ENCODE data around the gene COL27A1. TPM values are rescaled to one million over a fixed set of nuclear protein-coding genes. Genes with fewer than 3 reads are reported as not detected.

Gene COL27A1
- total and polyA plus RNA-seq, 2 experiments from 2014 or later = 44.6 to 47.0 TPM

DNA sequence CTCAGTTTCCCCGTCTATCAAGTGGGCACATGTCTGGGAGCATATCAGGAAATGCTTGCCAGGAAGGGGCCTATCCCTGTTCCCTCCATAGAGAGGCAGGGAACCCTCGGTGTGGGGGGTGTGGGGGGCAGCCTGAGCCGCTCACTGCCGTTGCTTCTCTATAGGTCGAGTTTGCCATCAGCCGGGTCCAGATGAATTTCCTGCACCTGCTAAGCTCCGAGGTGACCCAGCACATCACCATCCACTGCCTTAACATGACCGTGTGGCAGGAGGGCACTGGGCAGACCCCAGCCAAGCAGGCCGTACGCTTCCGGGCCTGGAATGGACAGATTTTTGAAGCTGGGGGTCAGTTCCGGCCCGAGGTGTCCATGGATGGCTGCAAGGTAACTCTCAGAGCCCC is 153.8 kb downstream of the COL27A1 start:
- no peak overlapping the region for H3K4me2 ChIP-seq
- H3K4me1 ChIP-seq (ENCODE audit: insufficient read depth) = no peaks in the 10 kb centered on the region
- WGBS (ENCODE audit: low lambda C conversion rate, missing lambda C conversion rate) = 96% methylated on average over 13 of the region's 13 CpGs
- H2AFZ ChIP-seq = no peak overlapping the region
- H4K20me1 ChIP-seq (ENCODE audit: insufficient read depth, poor library complexity, severe bottlenecking) = no peaks in the 10 kb centered on the region
- H3K4me3 ChIP-seq = no peak overlapping the region
- no peak overlapping the region for H3K27ac ChIP-seq
- H3K9me2 ChIP-seq (replicated peaks; ENCODE audit: insufficient read depth) = no peaks in the 10 kb centered on the region
- H3K27me3 ChIP-seq = no peaks in the 10 kb centered on the region
- H3K36me3 ChIP-seq (replicated peaks; ENCODE audit: insufficient read depth, low read depth) = no peaks in the 10 kb centered on the region
- TF ChIP-seq EZH2phosphoT487 (IDR thresholded peaks at IDR 0.05; ENCODE audit: low read depth, severe bottlenecking, unreplicated experiment) (no peak), EZH2 (IDR thresholded peaks at IDR 0.05; ENCODE audit: borderline replicate concordance) (no peak)
- TF ChIP-seq, protein P1, sequence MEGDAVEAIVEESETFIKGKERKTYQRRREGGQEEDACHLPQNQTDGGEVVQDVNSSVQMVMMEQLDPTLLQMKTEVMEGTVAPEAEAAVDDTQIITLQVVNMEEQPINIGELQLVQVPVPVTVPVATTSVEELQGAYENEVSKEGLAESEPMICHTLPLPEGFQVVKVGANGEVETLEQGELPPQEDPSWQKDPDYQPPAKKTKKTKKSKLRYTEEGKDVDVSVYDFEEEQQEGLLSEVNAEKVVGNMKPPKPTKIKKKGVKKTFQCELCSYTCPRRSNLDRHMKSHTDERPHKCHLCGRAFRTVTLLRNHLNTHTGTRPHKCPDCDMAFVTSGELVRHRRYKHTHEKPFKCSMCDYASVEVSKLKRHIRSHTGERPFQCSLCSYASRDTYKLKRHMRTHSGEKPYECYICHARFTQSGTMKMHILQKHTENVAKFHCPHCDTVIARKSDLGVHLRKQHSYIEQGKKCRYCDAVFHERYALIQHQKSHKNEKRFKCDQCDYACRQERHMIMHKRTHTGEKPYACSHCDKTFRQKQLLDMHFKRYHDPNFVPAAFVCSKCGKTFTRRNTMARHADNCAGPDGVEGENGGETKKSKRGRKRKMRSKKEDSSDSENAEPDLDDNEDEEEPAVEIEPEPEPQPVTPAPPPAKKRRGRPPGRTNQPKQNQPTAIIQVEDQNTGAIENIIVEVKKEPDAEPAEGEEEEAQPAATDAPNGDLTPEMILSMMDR (IDR thresholded peaks at IDR 0.05; ENCODE audit: poor library complexity) = no peak
- H3K9me3 ChIP-seq (ENCODE audit: low read depth) = no peaks in the 10 kb centered on the region
- H3K79me2 ChIP-seq = no peaks in the 10 kb centered on the region
- DNase-seq (ENCODE audit: low spot score) = no peak

DNA sequence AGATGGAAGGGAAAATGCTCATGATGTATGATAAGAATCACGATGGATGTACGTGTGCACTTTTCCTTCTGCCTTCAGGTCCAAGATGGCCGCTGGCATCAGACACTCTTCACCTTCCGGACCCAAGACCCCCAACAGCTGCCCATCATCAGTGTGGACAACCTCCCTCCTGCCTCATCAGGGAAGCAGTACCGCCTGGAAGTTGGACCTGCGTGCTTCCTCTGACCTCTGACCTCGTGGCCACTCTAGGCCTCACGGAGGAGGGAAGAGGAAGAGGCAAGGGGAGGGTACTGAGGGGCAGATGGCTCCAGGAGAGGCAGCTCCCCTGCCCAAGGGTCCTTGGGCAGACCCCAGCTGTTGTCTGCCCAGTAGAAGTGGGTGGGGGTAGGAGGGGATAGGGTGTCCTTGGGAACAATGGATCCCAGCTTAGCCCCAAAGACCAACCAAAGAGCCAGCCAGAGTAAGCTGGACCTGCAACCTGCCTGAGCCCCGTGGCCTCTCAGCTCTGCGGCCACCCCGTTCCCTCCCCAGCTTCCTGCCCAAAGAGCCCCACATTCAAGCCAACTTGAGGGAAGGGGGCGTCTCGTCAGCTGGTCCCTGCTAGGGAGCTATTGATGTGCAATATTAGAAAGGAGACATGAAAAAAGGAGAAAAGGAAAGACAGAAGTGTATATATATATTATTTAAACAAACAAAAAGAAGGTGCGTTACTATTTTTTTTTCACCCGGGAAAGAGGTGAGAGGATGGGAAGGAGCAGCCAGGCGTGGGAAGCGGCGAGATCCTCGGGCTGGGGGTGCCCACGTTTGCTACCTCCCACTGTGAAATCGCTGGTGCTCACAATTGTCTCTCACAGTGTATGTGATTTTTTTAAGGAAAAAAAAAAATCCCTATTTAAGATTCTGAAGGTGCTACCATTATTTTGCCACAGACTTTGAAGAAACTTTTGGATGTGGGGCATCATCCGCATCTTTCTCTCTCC is 155.4 kb downstream of the COL27A1 start:
- no peak for TF ChIP-seq EZH2 (IDR thresholded peaks at IDR 0.05; ENCODE audit: borderline replicate concordance)
- TF ChIP-seq, protein P1 (IDR thresholded peaks at IDR 0.05; ENCODE audit: poor library complexity) = no peak
- TF ChIP-seq EZH2phosphoT487 (IDR thresholded peaks at IDR 0.05; ENCODE audit: low read depth, severe bottlenecking, unreplicated experiment) = no peak
- no peaks in the 10 kb centered on the region for H4K20me1 ChIP-seq (ENCODE audit: insufficient read depth, poor library complexity, severe bottlenecking)
- no peaks in the 10 kb centered on the region for H3K9me2 ChIP-seq (replicated peaks; ENCODE audit: insufficient read depth)
- H3K4me2 ChIP-seq = no peak overlapping the region
- 92% methylated on average over 22 of the region's 22 CpGs for whole genome bisulfite sequencing (ENCODE audit: low lambda C conversion rate, missing lambda C conversion rate)
- no peak overlapping the region for H2AFZ ChIP-seq
- H3K27ac ChIP-seq = no peak overlapping the region
- no peak overlapping the region for H3K4me3 ChIP-seq
- no peaks in the 10 kb centered on the region for H3K9me3 ChIP-seq (ENCODE audit: low read depth)
- H3K79me2 ChIP-seq = no peaks in the 10 kb centered on the region
- H3K27me3 ChIP-seq = no peaks in the 10 kb centered on the region
- no peak for DNase-seq (ENCODE audit: low spot score)
- no peaks in the 10 kb centered on the region for H3K4me1 ChIP-seq (ENCODE audit: insufficient read depth)
- no peaks in the 10 kb centered on the region for H3K36me3 ChIP-seq (replicated peaks; ENCODE audit: insufficient read depth, low read depth)

DNA sequence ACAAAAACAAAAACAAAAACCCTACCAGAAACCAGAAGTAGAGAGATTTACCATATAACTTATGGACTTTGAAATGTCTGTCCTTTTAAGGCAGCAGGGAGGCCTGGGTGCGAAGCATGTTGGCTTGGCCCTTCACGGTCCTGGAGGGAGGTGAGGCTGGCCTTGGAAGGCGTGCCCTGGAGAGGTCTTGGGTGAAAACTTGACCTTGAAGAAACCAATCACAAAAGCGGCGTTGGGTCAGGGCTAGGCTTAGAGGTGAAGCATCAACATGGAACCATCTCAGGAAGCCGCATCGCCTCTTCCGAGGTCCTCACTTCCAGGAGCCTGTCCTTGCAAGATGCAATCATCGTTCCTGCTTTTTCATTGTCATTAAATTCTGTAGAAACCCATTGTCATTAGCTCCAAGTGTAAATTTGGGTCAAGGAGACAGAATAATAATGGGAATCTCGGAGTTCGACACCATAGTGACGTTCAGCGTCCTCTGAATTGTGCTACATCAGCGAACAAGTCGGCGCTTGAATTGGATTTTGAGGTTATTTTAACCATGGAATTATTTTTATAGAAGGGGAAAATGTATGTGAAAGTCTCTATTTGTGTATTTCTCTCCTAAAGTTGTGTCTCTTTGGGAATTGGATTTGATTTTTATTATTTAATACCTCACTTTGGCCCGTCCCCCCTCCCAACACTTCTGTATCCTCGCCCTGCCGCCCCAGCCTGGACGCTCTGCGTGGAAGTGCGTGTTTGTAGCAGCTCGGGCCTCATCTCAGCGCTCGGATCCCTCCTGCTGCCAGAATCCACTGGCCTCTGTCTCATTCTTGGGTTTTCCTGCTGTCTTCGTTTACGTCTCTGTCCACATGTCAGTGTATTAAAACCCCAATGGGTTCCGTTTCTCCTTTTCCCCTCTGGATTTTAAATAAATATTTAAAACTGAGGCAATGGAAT is 156.5 kb downstream of the COL27A1 start:
- WGBS (ENCODE audit: low lambda C conversion rate, missing lambda C conversion rate) = 96% methylated on average over 28 of the region's 28 CpGs
- H3K4me1 ChIP-seq (ENCODE audit: insufficient read depth) = no peaks in the 10 kb centered on the region
- H3K4me2 ChIP-seq = no peak overlapping the region
- no peaks in the 10 kb centered on the region for H4K20me1 ChIP-seq (ENCODE audit: insufficient read depth, poor library complexity, severe bottlenecking)
- H3K27me3 ChIP-seq = no peaks in the 10 kb centered on the region
- H3K36me3 ChIP-seq (replicated peaks; ENCODE audit: insufficient read depth, low read depth) = no peaks in the 10 kb centered on the region
- H3K9me2 ChIP-seq (replicated peaks; ENCODE audit: insufficient read depth) = no peaks in the 10 kb centered on the region
- no peak overlapping the region for H3K27ac ChIP-seq
- no peaks in the 10 kb centered on the region for H3K79me2 ChIP-seq
- H3K9me3 ChIP-seq (ENCODE audit: low read depth) = no peaks in the 10 kb centered on the region
- no peak overlapping the region for H3K4me3 ChIP-seq
- no peak for DNase-seq (ENCODE audit: low spot score)
- H2AFZ ChIP-seq = no peak overlapping the region
- TF ChIP-seq, protein P1 (IDR thresholded peaks at IDR 0.05; ENCODE audit: poor library complexity) = no peak
- TF ChIP-seq EZH2 (IDR thresholded peaks at IDR 0.05; ENCODE audit: borderline replicate concordance) (no peak), EZH2phosphoT487 (IDR thresholded peaks at IDR 0.05; ENCODE audit: low read depth, severe bottlenecking, unreplicated experiment) (no peak)
